Measurements from ENCODE around the gene TRPM3.
"Not testable (repeated sequence)": the region's sequence is repeated elsewhere in the genome, so short reads cannot be mapped to it uniquely, and the experiment has no call there.

DNA sequence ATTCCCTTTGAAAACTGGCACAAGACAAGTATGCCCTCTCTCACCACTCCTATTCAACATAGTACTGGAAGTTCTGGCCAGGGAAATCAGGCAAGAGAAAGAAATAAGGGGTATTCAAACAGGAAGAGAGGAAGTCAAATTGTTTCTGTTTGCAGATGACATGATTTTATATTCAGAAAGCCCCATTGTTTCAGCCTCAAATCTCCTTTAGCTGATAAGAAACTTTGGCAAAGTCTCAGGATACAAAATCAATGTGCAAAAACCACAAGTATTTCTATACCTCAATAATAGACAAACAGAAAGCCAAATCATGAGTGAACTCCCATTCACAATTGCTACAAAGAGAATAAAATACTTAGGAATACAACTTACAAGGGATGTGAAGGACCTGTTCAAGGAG is 476.8 kb downstream of the TRPM3 start:
- TF ChIP-seq, protein P1, sequence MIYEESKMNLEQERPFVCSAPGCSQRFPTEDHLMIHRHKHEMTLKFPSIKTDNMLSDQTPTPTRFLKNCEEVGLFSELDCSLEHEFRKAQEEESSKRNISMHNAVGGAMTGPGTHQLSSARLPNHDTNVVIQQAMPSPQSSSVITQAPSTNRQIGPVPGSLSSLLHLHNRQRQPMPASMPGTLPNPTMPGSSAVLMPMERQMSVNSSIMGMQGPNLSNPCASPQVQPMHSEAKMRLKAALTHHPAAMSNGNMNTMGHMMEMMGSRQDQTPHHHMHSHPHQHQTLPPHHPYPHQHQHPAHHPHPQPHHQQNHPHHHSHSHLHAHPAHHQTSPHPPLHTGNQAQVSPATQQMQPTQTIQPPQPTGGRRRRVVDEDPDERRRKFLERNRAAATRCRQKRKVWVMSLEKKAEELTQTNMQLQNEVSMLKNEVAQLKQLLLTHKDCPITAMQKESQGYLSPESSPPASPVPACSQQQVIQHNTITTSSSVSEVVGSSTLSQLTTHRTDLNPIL (CRISPR knock-in tag; IDR thresholded peaks at IDR 0.05; ENCODE audit: low read depth): not testable (repeated sequence)
- TF ChIP-seq ESRRG (CRISPR knock-in tag; IDR thresholded peaks at IDR 0.05); SNAI2 (CRISPR knock-in tag; IDR thresholded peaks at IDR 0.05); OSR1 (CRISPR knock-in tag; IDR thresholded peaks at IDR 0.05); TOX (CRISPR knock-in tag; IDR thresholded peaks at IDR 0.05; ENCODE audit: borderline replicate concordance); ZNF565 (CRISPR knock-in tag; conservative IDR thresholded peaks at IDR 0.05; ENCODE audit: low read depth); TCF4 (CRISPR knock-in tag; IDR thresholded peaks at IDR 0.05; ENCODE audit: borderline replicate concordance); ISL1 (CRISPR knock-in tag; IDR thresholded peaks at IDR 0.05); ARNTL (CRISPR knock-in tag; IDR thresholded peaks at IDR 0.05; ENCODE audit: borderline replicate concordance, low read depth); ZNF8 (CRISPR knock-in tag; IDR thresholded peaks at IDR 0.05); ZNF70 (CRISPR knock-in tag; IDR thresholded peaks at IDR 0.05): not testable (repeated sequence)
- TF ChIP-seq, protein P2, sequence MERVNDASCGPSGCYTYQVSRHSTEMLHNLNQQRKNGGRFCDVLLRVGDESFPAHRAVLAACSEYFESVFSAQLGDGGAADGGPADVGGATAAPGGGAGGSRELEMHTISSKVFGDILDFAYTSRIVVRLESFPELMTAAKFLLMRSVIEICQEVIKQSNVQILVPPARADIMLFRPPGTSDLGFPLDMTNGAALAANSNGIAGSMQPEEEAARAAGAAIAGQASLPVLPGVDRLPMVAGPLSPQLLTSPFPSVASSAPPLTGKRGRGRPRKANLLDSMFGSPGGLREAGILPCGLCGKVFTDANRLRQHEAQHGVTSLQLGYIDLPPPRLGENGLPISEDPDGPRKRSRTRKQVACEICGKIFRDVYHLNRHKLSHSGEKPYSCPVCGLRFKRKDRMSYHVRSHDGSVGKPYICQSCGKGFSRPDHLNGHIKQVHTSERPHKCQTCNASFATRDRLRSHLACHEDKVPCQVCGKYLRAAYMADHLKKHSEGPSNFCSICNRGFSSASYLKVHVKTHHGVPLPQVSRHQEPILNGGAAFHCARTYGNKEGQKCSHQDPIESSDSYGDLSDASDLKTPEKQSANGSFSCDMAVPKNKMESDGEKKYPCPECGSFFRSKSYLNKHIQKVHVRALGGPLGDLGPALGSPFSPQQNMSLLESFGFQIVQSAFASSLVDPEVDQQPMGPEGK (CRISPR knock-in tag; IDR thresholded peaks at IDR 0.05; ENCODE audit: borderline replicate concordance): not testable (repeated sequence)
- TF ChIP-seq, protein P3, sequence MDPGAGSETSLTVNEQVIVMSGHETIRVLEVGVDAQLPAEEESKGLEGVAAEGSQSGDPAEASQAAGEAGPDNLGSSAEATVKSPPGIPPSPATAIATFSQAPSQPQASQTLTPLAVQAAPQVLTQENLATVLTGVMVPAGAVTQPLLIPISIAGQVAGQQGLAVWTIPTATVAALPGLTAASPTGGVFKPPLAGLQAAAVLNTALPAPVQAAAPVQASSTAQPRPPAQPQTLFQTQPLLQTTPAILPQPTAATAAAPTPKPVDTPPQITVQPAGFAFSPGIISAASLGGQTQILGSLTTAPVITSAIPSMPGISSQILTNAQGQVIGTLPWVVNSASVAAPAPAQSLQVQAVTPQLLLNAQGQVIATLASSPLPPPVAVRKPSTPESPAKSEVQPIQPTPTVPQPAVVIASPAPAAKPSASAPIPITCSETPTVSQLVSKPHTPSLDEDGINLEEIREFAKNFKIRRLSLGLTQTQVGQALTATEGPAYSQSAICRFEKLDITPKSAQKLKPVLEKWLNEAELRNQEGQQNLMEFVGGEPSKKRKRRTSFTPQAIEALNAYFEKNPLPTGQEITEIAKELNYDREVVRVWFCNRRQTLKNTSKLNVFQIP (CRISPR knock-in tag; IDR thresholded peaks at IDR 0.05; ENCODE audit: borderline replicate concordance, low read depth): not testable (repeated sequence)
- TF ChIP-seq, protein P4, sequence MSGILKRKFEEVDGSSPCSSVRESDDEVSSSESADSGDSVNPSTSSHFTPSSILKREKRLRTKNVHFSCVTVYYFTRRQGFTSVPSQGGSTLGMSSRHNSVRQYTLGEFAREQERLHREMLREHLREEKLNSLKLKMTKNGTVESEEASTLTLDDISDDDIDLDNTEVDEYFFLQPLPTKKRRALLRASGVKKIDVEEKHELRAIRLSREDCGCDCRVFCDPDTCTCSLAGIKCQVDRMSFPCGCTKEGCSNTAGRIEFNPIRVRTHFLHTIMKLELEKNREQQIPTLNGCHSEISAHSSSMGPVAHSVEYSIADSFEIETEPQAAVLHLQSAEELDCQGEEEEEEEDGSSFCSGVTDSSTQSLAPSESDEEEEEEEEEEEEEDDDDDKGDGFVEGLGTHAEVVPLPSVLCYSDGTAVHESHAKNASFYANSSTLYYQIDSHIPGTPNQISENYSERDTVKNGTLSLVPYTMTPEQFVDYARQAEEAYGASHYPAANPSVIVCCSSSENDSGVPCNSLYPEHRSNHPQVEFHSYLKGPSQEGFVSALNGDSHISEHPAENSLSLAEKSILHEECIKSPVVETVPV (CRISPR knock-in tag; IDR thresholded peaks at IDR 0.05): not testable (repeated sequence)

All from SK-N-SH treated with all-trans-retinoic acid at 6 μM for 48 hours (cell line).